ENCODE measurements around the gene ZNF792. TPM values are rescaled to one million over a fixed set of nuclear protein-coding genes. Genes with fewer than 3 reads are reported as not detected.
"Not testable (repeated sequence)": the region's sequence is repeated elsewhere in the genome, so short reads cannot be mapped to it uniquely, and the experiment has no call there.

The ZNF792 gene
- total RNA-seq, 1 experiment from 2014 or later: 4.5 TPM

DNA sequence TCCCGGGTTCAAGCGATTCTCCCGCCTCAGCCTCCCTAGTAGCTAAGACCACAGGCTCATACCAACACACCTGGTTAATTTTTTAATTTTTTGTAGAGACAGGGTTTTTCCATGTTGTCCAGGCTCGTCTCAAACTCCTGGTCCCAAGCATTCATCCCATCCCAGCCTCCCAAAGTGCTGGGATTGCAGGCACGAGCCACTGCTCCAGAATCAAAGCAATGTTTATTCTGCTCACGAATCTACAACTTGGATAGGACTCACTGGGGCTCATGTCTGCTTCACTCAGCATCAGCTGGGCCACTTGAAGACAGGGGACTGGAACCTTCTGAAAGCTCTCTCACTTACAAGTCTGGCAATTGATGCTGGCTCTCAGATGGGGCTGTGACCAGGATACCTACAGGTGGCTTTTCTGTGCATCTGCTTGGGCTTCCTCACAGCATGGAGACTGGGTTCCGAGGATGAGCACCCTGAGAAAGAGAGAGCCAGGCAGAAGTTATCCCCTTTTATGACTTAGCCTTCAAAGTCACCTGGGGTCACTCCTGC is 8.2 kb upstream of the ZNF792 start:
- DNase-seq: no peak
- Histone ChIP-seq H3K36me3 (ENCODE audit: control insufficient read depth, insufficient read depth, low read length) (no peaks in the 10 kb centered on the region; the same call in 1 of the 2 replicates), H3K4me1 (peaks cover 30% of the 10 kb centered on the region), H3K4me3 (ENCODE audit: low read depth, low read length) (no peak overlapping the region), H3K9me3 (peaks cover 32% of the 10 kb centered on the region), H3K27me3 (replicated peaks; ENCODE audit: control insufficient read depth, insufficient read depth, low read length) (no peaks in the 10 kb centered on the region)
- TF ChIP-seq, protein P1, sequence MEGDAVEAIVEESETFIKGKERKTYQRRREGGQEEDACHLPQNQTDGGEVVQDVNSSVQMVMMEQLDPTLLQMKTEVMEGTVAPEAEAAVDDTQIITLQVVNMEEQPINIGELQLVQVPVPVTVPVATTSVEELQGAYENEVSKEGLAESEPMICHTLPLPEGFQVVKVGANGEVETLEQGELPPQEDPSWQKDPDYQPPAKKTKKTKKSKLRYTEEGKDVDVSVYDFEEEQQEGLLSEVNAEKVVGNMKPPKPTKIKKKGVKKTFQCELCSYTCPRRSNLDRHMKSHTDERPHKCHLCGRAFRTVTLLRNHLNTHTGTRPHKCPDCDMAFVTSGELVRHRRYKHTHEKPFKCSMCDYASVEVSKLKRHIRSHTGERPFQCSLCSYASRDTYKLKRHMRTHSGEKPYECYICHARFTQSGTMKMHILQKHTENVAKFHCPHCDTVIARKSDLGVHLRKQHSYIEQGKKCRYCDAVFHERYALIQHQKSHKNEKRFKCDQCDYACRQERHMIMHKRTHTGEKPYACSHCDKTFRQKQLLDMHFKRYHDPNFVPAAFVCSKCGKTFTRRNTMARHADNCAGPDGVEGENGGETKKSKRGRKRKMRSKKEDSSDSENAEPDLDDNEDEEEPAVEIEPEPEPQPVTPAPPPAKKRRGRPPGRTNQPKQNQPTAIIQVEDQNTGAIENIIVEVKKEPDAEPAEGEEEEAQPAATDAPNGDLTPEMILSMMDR (IDR thresholded peaks at IDR 0.05; ENCODE audit: insufficient read depth in 1 of 2, low read depth in 1 of 2, low read length in 1 of 2, severe bottlenecking in 1 of 2, unreplicated experiment in 1 of 2): no peak
- BruUV-seq (replicated peaks): no TSS peak
- no peak overlapping the region for H3K4me3 Mint-ChIP-seq (ENCODE audit: unreplicated experiment)
- H3K27ac Mint-ChIP-seq (ENCODE audit: unreplicated experiment): no peak overlapping the region
- H3K36me3 Mint-ChIP-seq (ENCODE audit: insufficient read depth, unreplicated experiment): peaks cover 13% of the 10 kb centered on the region
- no peaks in the 10 kb centered on the region for H3K27me3 Mint-ChIP-seq (ENCODE audit: insufficient read depth, unreplicated experiment)
- peaks cover 35% of the 10 kb centered on the region for H3K9me3 Mint-ChIP-seq (ENCODE audit: unreplicated experiment)
- POLR2A ChIA-PET: no interaction called here
- intact Hi-C loops (cut with micrococcal nuclease; ENCODE audit: unreplicated experiment): loop anchor here (5.0 kb wide), 1 partner anchor 165 kb away; the partner anchor contains the start of genes FXYD1 and LGI4
- H3K4me1 Mint-ChIP-seq (ENCODE audit: low read depth, unreplicated experiment): peaks cover 17% of the 10 kb centered on the region
- CTCF ChIA-PET: interaction anchor here (0.6 to 1.6 kb wide), 3 partner anchors 34 to 45 kb away, joined by 3 to 9 read pairs (median 5); no protein-coding TSS in a partner anchor

DNA sequence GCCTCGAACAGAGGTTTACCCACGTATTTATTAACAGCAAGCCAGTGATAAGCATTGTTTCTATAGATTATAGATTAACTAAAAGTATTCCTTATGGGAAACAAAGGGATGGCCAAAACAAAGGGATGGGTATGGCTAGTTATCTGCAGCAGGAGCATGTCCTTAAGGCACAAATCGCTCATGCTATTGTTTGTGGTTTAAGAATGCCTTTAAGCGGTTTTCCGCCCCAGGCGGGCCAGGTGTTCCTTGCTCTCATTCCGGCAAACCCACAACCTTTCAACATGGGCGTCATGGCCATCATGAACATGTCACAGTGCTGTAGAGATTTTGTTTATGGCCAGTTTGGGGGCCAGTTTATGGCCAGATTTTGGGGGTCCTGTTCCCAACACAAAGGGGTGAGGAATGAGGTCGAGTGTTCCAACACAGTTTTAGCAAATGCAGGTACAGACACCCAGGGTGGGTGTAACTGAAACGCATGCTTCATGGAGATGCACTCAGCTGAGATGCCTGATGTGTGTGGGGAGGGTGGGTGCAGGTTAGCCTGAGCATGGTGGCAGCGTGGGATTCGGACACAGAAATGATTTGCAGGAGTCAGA is 6.3 kb upstream of the ZNF792 start:
- intact Hi-C loops (cut with micrococcal nuclease; ENCODE audit: unreplicated experiment): loop anchor here (5.0 kb wide), 1 partner anchor 167 kb away; the partner anchor contains the start of genes FXYD1 and LGI4
- Mint-ChIP-seq H3K36me3 (ENCODE audit: insufficient read depth, unreplicated experiment) (peaks cover 18% of the 10 kb centered on the region), H3K4me1 (ENCODE audit: low read depth, unreplicated experiment) (peaks cover 17% of the 10 kb centered on the region), H3K9me3 (ENCODE audit: unreplicated experiment) (peaks cover 44% of the 10 kb centered on the region)
- H3K4me3 ChIP-seq (ENCODE audit: low read depth, low read length); DNase-seq; H3K27me3 Mint-ChIP-seq (ENCODE audit: insufficient read depth, unreplicated experiment); H3K36me3 ChIP-seq (ENCODE audit: control insufficient read depth, insufficient read depth, low read length); POLR2A ChIA-PET; CTCF ChIA-PET; BruUV-seq (replicated peaks); H3K27ac Mint-ChIP-seq (ENCODE audit: unreplicated experiment); H3K4me3 Mint-ChIP-seq (ENCODE audit: unreplicated experiment); H3K27me3 ChIP-seq (replicated peaks; ENCODE audit: control insufficient read depth, insufficient read depth, low read length): not testable (repeated sequence)
- Histone ChIP-seq H3K9me3 (peaks cover 26% of the 10 kb centered on the region), H3K4me1 (peaks cover 24% of the 10 kb centered on the region)

DNA sequence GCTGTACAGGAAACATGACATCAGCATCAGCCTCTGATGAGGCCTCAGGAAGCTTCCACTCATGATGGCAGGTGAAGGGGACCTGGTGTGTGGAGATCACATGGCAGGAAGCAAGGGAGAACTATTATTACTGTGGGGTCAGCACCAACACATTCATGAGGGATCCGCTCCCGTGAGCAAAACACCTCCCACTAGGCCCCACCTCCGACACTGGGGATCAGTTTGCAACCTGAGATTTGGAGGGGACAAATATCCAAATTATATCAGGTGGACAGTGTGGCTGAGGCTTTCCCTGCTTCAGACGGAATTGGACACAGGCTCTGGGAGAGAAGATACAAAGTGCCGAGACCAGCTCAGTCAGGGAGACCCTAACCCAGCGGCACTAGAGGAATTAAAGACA is 5.7 kb upstream of the ZNF792 start:
- Mint-ChIP-seq H3K4me3 (ENCODE audit: unreplicated experiment) (no peak overlapping the region), H3K9me3 (ENCODE audit: unreplicated experiment) (peaks cover 44% of the 10 kb centered on the region), H3K4me1 (ENCODE audit: low read depth, unreplicated experiment) (peaks cover 13% of the 10 kb centered on the region), H3K27ac (ENCODE audit: unreplicated experiment) (no peak overlapping the region), H3K36me3 (ENCODE audit: insufficient read depth, unreplicated experiment) (peaks cover 12% of the 10 kb centered on the region), H3K27me3 (ENCODE audit: insufficient read depth, unreplicated experiment) (no peaks in the 10 kb centered on the region)
- TF ChIP-seq, protein P1 (IDR thresholded peaks at IDR 0.05; ENCODE audit: insufficient read depth in 1 of 2, low read depth in 1 of 2, low read length in 1 of 2, severe bottlenecking in 1 of 2, unreplicated experiment in 1 of 2): no peak
- Histone ChIP-seq H3K36me3 (ENCODE audit: control insufficient read depth, insufficient read depth, low read length) (no peaks in the 10 kb centered on the region), H3K27me3 (replicated peaks; ENCODE audit: control insufficient read depth, insufficient read depth, low read length) (no peaks in the 10 kb centered on the region), H3K9me3 (peaks cover 26% of the 10 kb centered on the region), H3K4me1 (peaks cover 19% of the 10 kb centered on the region), H3K4me3 (ENCODE audit: low read depth, low read length) (no peak overlapping the region)
- BruUV-seq (replicated peaks): no TSS peak
- DNase-seq: no peak
- intact Hi-C loops (cut with micrococcal nuclease; ENCODE audit: unreplicated experiment): loop anchor here (5.0 kb wide), 1 partner anchor 168 kb away; the partner anchor contains the start of genes FXYD1 and LGI4
- ChIA-PET POLR2A (no interaction called here), CTCF (no interaction called here)

All from Caco-2 (cell line).